Panc1 (cell line): Measurements from ENCODE around the gene CHCHD6. TPM values are rescaled to one million over a fixed set of nuclear protein-coding genes. Genes with fewer than 3 reads are reported as not detected.

Source experiments
- ATAC-seq: fragments of 200-7000 bp; cut with Tn5 transposase; 2 replicates; pipeline ENCODE4 v1.9.1; 2020; ENCODE audit warnings: mild to moderate bottlenecking, moderate library complexity
- BruUV-seq: library from RNA; stranded (reverse); fragments of 400-500 nt; replicated peaks from 2 replicates; lab custom pipeline; 2021; lab: Mats Ljungman, UMichigan
- CTCF ChIA-PET: fragments of 300-600 bp; sonication (Branson Sonifier 250); formaldehyde crosslinking; loops from one replicate; lab custom pipeline; 2022; ENCODE audit warnings: antibody characterized with exemption; lab: Charles Lee
- POLR2A ChIA-PET: fragments of 300-600 bp; sonication (Branson Sonifier 250); formaldehyde crosslinking; loops from one replicate; lab custom pipeline; 2022; ENCODE audit warnings: antibody characterized with exemption; lab: Charles Lee
- DNase-seq: peaks from one replicate; pipeline ENCODE4 v3.0.0-alpha.2; 2010; ENCODE audit warnings: low read depth, low spot score
- H3K27ac ChIP-seq: 2 replicates; pipeline ENCODE4 v1.5.1; 2011; ENCODE audit warnings: mild to moderate bottlenecking, low read length, inconsistent platforms
- H3K27me3 ChIP-seq: fragments of 200-500 bp; sonication (Bioruptor generic); 2 replicates; pipeline ENCODE4 v1.6.0; 2014; ENCODE audit warnings: low read length, inconsistent platforms; ENCODE audit not compliant: control insufficient read depth, insufficient read depth
- H3K36me3 ChIP-seq: fragments of 200-500 bp; sonication (Bioruptor generic); 2 replicates; pipeline ENCODE4 v1.5.1; 2014; ENCODE audit warnings: inconsistent platforms, mild to moderate bottlenecking, low read length, moderate library complexity; ENCODE audit not compliant: control insufficient read depth, insufficient read depth
- H3K4me1 ChIP-seq: 2 replicates; pipeline ENCODE4 v1.5.1; 2011; ENCODE audit warnings: inconsistent platforms, mild to moderate bottlenecking, low read length, moderate library complexity; ENCODE audit not compliant: control insufficient read depth, insufficient read depth
- H3K4me3 ChIP-seq, 2 experiments: 2 replicates each; pipeline ENCODE4 v1.5.1; 2011 to 2012; ENCODE audit warnings: low read depth in 2 of 2, low read length in 2 of 2, mild to moderate bottlenecking in 2 of 2, inconsistent platforms in 1 of 2, moderate library complexity in 1 of 2
- H3K9me3 ChIP-seq: fragments of 200-500 bp; sonication (Bioruptor generic); 2 replicates; pipeline ENCODE4 v1.5.1; 2014; ENCODE audit warnings: low read depth, mild to moderate bottlenecking, inconsistent platforms, low read length, moderate library complexity; ENCODE audit not compliant: control insufficient read depth, insufficient read depth
- CTCF ChIP-seq: fragments of 450-650 bp; IDR thresholded peaks from 2 replicates; pipeline ENCODE4 v1.5.1; 2017; ENCODE audit warnings: mild to moderate bottlenecking
- POLR2AphosphoS5 ChIP-seq: IDR thresholded peaks from 2 replicates; pipeline ENCODE4 v1.6.1; 2012; ENCODE audit warnings: mild to moderate bottlenecking, low read depth, low read length, moderate library complexity
- REST ChIP-seq, 2 experiments: IDR thresholded peaks; 2 replicates each; pipeline ENCODE4 v1.6.1; 2011 to 2012; ENCODE audit warnings: low read depth in 2 of 2, control low read depth in 1 of 2, low read length in 1 of 2, mild to moderate bottlenecking in 1 of 2, moderate library complexity in 1 of 2; ENCODE audit not compliant: insufficient read depth in 1 of 2
- SIN3A ChIP-seq: IDR thresholded peaks from 2 replicates; pipeline ENCODE4 v1.6.1; 2012; ENCODE audit warnings: low read depth, mild to moderate bottlenecking, low read length, moderate library complexity, borderline replicate concordance; ENCODE audit not compliant: insufficient read depth
- TCF7L2 ChIP-seq: IDR thresholded peaks from 2 replicates; pipeline ENCODE4 v1.6.1; 2011; ENCODE audit warnings: mild to moderate bottlenecking, low read depth, low read length, inconsistent platforms
- in situ Hi-C: cut with HindIII; loops from 2 replicates; pipeline ENCODE4 v1.10.0; 2016; ENCODE audit warnings: low sequenced_read_pairs, low pct_unique_long_range_greater_than_20kb
- intact Hi-C: fragments of 100-400 bp; cut with micrococcal nuclease; formaldehyde crosslinking; loops from one replicate; pipeline ENCODE4 v1.10.0; 2022; ENCODE audit not compliant: unreplicated experiment
- total RNA-seq: library from RNA; stranded (reverse); gene quantifications from one replicate; pipeline ENCODE4 v1.2.1, GENCODE V29; 2021; ENCODE audit not compliant: unreplicated experiment

Gene CHCHD6
- total RNA-seq, 1 experiment from 2014 or later: 31.5 TPM

GRCh38 chr3:126941721-126942270 is 237.8 kb downstream of the CHCHD6 start:
- no peaks in the 10 kb centered on the region for H3K36me3 ChIP-seq
- TF ChIP-seq SIN3A (no peak), REST (IDR thresholded peaks at IDR 0.05; ENCODE audit: insufficient read depth in 1 of 2, low read depth in 2 of 2, low read length in 1 of 2) (no peak), TCF7L2 (no peak), POLR2AphosphoS5 (no peak), CTCF (no peak)
- no peaks in the 10 kb centered on the region for H3K9me3 ChIP-seq
- no TSS peak for BruUV-seq
- in situ Hi-C loops (no loop called here), intact Hi-C loops (no loop called here)
- ATAC-seq (no peak), DNase-seq (no peak)
- H3K4me1 ChIP-seq: peaks cover 13% of the 10 kb centered on the region
- no peaks in the 10 kb centered on the region for H3K27me3 ChIP-seq
- H3K4me3 ChIP-seq: no peak overlapping the region
- ChIA-PET POLR2A (no interaction called here), CTCF (no interaction called here)
- H3K27ac ChIP-seq: no peak overlapping the region

- H3K27me3 ChIP-seq: no peaks in the 10 kb centered on the region
- H3K27ac ChIP-seq: no peak overlapping the region
- no peak for DNase-seq
- intact Hi-C loops (no loop called here), in situ Hi-C loops (no loop called here)
- ATAC-seq: no peak
- TF ChIP-seq POLR2AphosphoS5 (no peak), TCF7L2 (no peak), SIN3A (no peak), REST (IDR thresholded peaks at IDR 0.05; ENCODE audit: insufficient read depth in 1 of 2, low read depth in 2 of 2, low read length in 1 of 2) (no peak), CTCF (no peak)
- no peaks in the 10 kb centered on the region for H3K9me3 ChIP-seq
- ChIA-PET POLR2A (interaction anchor here (0.5 kb wide), 1 partner anchor 594 kb away, joined by 3 read pairs; no protein-coding TSS in a partner anchor), CTCF (no interaction called here)
- H3K4me3 ChIP-seq: no peak overlapping the region
- H3K36me3 ChIP-seq: no peaks in the 10 kb centered on the region
- BruUV-seq: no TSS peak
- H3K4me1 ChIP-seq: no peaks in the 10 kb centered on the region
These were observed 240.3 kb downstream of the CHCHD6 start for GRCh38 chr3:126944089-126944965.
